Adrenal gland (tissue), 12 donors: ENCODE results near the gene PHF2. TPM values are rescaled to one million over a fixed set of nuclear protein-coding genes. Genes with fewer than 3 reads are reported as not detected.

Experiments
- DNase-seq, 7 donors: peaks; one replicate each; pipeline ENCODE4 v3.0.0-alpha.2; 2019 to 2020
- H3K27ac ChIP-seq, 5 donors: fragments of 200-600 bp; sonication (generic) in 4 of 5; 1 replicate in 3 of 5; 2 replicates in 2 of 5; pipeline versions ENCODE4 v1.5.1 to v1.8.0; 2016 to 2020; ENCODE audit warnings: mild to moderate bottlenecking in 1 of 5
- H3K27me3 ChIP-seq: fragments of 200-600 bp; 2 replicates; pipeline ENCODE4 v1.8.0; 2021
- H3K36me3 ChIP-seq, 2 donors: fragments of 200-600 bp; replicated peaks in 1 of 2; 1 replicate in 1 of 2; 2 replicates in 1 of 2; pipeline versions ENCODE4 v1.5.1 to v1.8.0; 2018 to 2022
- H3K4me1 ChIP-seq, 2 donors: fragments of 200-600 bp; replicated peaks in 1 of 2; 1 replicate in 1 of 2; 2 replicates in 1 of 2; pipeline versions ENCODE4 v1.5.1 to v1.8.0; 2018 to 2021
- H3K4me3 ChIP-seq, 4 donors: fragments of 200-600 bp; sonication (generic) in 3 of 4; one replicate each; pipeline ENCODE4 v1.5.1; 2016 to 2018
- H3K9me3 ChIP-seq, 3 donors: fragments of 200-600 bp; sonication (generic) in 1 of 3; replicated peaks in 1 of 3; 1 replicate in 2 of 3; 2 replicates in 1 of 3; pipeline versions ENCODE4 v1.5.1 to v1.8.0; 2016 to 2021
- POLR2A ChIP-seq, 2 donors: fragments of 450-650 bp; IDR thresholded peaks; one replicate each; pipeline ENCODE4 v1.6.1; 2017; ENCODE audit warnings: antibody characterized with exemption in 2 of 2, mild to moderate bottlenecking in 2 of 2, moderate library complexity in 1 of 2
- WGBS, 4 donors: extraction: QIAGEN DNeasy Blood & Tissue Kit in 2 of 4; methylation state at CpG; one replicate each; pipeline versions ENCODE4 v1.1.5 to v1.1.7; 2013 to 2017; 5-methylcytosine and 5-hydroxymethylcytosine counted together
- intact Hi-C, 2 donors: fragments of 100-400 bp; cut with DNase I; formaldehyde crosslinking; loops; one replicate each; pipeline versions ENCODE4 v1.14.1 to v1.15.0; 2022 to 2023
- polyA plus RNA-seq, 3 donors: library from polyadenylated mRNA; stranded (reverse); fragments of 200-250 nt in 2 of 3; fragments of 350-450 nt in 1 of 3; fragmentation: Illumina TruSeq in 1 of 3; extraction: RNeasy Lipid Tissue Mini Kit (QIAGEN cat#74804) in 1 of 3; gene quantifications; one replicate each; pipeline ENCODE4 v1.2.3, GENCODE V29; 2013 to 2014
- total RNA-seq, 9 donors: library from RNA; depleted of rRNA in 4 of 9; stranded (reverse); fragments of >200 nt in 4 of 9; fragments of 120-200 nt in 1 of 9; fragmentation: NEBNext Ultra II Directional in 1 of 9; extraction: Animal tissue kit (Norgen Biotek cat#: 25700) in 1 of 9; gene quantifications; one replicate each; pipeline versions ENCODE4 v1.1.0 to v1.2.4, GENCODE V29; 2013 to 2023
- TF ChIP-seq, protein P1 (sequence below), 6 experiments: fragments of 450-650 bp in 4 of 6; fragments of 200-600 bp in 2 of 6; sonication (generic) in 1 of 6; IDR thresholded peaks; 1 replicate in 5 of 6; 2 replicates in 1 of 6; pipeline versions ENCODE4 v1.5.1 to v1.8.0; 2016 to 2021; ENCODE audit warnings: antibody characterized with exemption in 6 of 6, mild to moderate bottlenecking in 2 of 6, moderate library complexity in 1 of 6
- donor health status: healthy with polysubstance abuse.
- donor health status: Bipolar disorder and iron deficiency.
- donor health status: DM: yes; HTN: yes; CAD: no.
- donor health status: DM: no; HTN: no; CAD: no.
- donor health status: DM: no; HTN: no; CAD: no.
- donor health status: DM: yes; HTN: yes; CAD: no.

Gene PHF2
- total and polyA plus RNA-seq, 12 donors = 11.0 to 37.6 (median 22.0) TPM

- no peaks in the 10 kb centered on the region for H3K9me3 ChIP-seq
- no peak overlapping the region for H3K4me3 ChIP-seq
- no peak overlapping the region for H3K27ac ChIP-seq
- intact Hi-C loops = no loop called here
- TF ChIP-seq POLR2A (IDR thresholded peaks at IDR 0.05) = no peak
- TF ChIP-seq, protein P1, sequence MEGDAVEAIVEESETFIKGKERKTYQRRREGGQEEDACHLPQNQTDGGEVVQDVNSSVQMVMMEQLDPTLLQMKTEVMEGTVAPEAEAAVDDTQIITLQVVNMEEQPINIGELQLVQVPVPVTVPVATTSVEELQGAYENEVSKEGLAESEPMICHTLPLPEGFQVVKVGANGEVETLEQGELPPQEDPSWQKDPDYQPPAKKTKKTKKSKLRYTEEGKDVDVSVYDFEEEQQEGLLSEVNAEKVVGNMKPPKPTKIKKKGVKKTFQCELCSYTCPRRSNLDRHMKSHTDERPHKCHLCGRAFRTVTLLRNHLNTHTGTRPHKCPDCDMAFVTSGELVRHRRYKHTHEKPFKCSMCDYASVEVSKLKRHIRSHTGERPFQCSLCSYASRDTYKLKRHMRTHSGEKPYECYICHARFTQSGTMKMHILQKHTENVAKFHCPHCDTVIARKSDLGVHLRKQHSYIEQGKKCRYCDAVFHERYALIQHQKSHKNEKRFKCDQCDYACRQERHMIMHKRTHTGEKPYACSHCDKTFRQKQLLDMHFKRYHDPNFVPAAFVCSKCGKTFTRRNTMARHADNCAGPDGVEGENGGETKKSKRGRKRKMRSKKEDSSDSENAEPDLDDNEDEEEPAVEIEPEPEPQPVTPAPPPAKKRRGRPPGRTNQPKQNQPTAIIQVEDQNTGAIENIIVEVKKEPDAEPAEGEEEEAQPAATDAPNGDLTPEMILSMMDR (IDR thresholded peaks at IDR 0.05) = no peak
- WGBS, 4 donors = 95 to 97% (median 96%) methylated on average over 4 to 5 of the region's 5 CpGs
- H3K4me1 ChIP-seq = no peaks in the 10 kb centered on the region
- DNase-seq = no peak
- H3K36me3 ChIP-seq = peaks cover 0 to 22% of the 10 kb centered on the region in 2 donors
- no peaks in the 10 kb centered on the region for H3K27me3 ChIP-seq
Measured at GRCh38 chr9:93660352-93661046, 84.1 kb downstream of the PHF2 start.

GRCh38 chr9:93661591-93661990 is 85.2 kb downstream of the PHF2 start:
- H3K27me3 ChIP-seq = no peaks in the 10 kb centered on the region
- 93 to 100% (median 96%) methylated on average over 1 of the region's 1 CpG for WGBS, 4 donors
- TF ChIP-seq, protein P1 (IDR thresholded peaks at IDR 0.05) = no peak
- TF ChIP-seq POLR2A (IDR thresholded peaks at IDR 0.05) = no peak
- H3K9me3 ChIP-seq = no peaks in the 10 kb centered on the region
- peaks cover 0 to 11% of the 10 kb centered on the region in 2 donors for H3K36me3 ChIP-seq
- no peak overlapping the region for H3K4me3 ChIP-seq
- no peak overlapping the region for H3K27ac ChIP-seq
- intact Hi-C loops = no loop called here
- no peak for DNase-seq
- H3K4me1 ChIP-seq = no peaks in the 10 kb centered on the region

DNA sequence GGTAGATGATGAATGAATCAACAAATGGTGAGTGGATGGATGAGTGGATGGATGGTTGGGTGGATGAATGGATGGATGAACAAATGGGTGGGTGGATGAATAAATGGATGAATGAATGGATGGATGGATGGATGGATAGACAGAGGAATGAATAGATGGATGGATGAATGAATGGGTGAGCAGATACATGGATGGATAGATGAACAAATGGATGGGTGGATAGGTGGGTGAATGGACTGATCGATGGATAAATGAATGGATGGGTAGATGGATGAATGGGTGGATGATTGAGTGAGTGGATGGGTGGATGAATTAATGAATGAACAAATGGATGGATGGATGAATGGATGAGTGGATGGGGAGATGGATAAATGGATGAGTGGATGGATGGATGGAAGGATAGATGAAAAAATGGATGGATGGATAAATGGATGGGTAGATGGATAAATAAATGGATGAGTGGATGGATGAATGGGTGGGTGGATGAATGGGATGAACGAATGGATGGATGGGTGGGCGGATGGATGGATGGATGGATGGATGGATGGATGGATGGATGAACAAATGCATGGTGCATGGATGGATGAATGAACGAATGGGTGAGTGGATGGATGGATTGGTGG is 85.7 kb downstream of the PHF2 start:
- no peak for DNase-seq
- no peak overlapping the region for H3K27ac ChIP-seq
- no peaks in the 10 kb centered on the region for H3K4me1 ChIP-seq
- no peak overlapping the region for H3K4me3 ChIP-seq
- no peaks in the 10 kb centered on the region for H3K27me3 ChIP-seq
- TF ChIP-seq, protein P1 (IDR thresholded peaks at IDR 0.05) = no peak
- no peaks in the 10 kb centered on the region for H3K9me3 ChIP-seq
- intact Hi-C loops = no loop called here
- peaks cover 0 to 10% of the 10 kb centered on the region in 2 donors for H3K36me3 ChIP-seq
- WGBS, 4 donors = 81 to 97% (median 94%) methylated on average over 4 of the region's 4 CpGs

DNA sequence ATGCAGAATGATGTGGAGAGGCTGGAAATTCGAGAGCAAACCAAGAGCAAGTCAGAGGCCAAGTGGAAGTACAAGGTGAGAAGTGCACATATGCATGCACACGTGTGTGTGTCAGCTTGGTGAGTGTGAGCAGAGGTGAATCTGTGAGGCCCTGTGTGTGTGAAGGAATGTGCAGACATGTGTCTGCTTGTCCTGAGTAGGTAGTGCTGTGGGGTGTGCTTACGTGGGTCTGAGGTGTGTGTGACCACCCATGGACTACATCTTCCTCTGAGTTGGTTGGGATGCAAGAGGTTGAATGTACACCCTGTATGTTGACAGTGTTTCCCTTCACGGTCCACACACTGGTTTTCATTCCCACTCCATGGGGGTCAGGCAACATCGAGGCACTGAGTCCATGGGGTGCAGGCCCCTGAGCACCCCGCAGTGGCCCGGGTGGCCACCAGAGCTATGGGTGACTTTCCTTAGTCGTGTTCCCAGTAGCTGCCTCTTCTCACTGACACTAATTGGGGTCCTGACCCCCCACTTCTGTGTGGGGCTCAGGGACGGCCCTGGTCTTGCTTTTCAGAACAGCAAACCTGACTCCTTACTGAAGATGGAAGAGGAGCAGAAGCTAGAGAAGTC is 86.7 kb downstream of the PHF2 start:
- Histone ChIP-seq H3K27ac (no peak overlapping the region), H3K4me3 (no peak overlapping the region), H3K4me1 (no peaks in the 10 kb centered on the region), H3K9me3 (no peaks in the 10 kb centered on the region), H3K27me3 (no peaks in the 10 kb centered on the region), H3K36me3 (peaks cover 0 to 10% of the 10 kb centered on the region in 2 donors)
- 82 to 92% (median 87%) methylated on average over 6 to 9 of the region's 9 CpGs for WGBS, 4 donors
- TF ChIP-seq, protein P1 (IDR thresholded peaks at IDR 0.05) = no peak
- no peak for TF ChIP-seq POLR2A (IDR thresholded peaks at IDR 0.05)
- DNase-seq = peak in 1 of 7 donors; percentile 2
- intact Hi-C loops = no loop called here
